Measurements from ENCODE around the gene TRPM5. TPM values are rescaled to one million over a fixed set of nuclear protein-coding genes. Genes with fewer than 3 reads are reported as not detected.

TRPM5 gene
- polyA plus RNA-seq, 3 donors: 1.7 to 2.2 (median 2.1) TPM

Other genes starting within 250 kb of the TRPM5 start
- gene ASCL2, start 173.9 kb downstream of the TRPM5 start, polyA plus RNA-seq (ENCODE audit: insufficient read length in 3 of 3): 1 to 10 TPM; 1.9 to 2.7 (median 2.0) TPM
- gene C11orf21, start 142.6 kb downstream of the TRPM5 start, polyA plus RNA-seq (ENCODE audit: insufficient read length in 3 of 3): under 1 TPM; 0.55 to 0.82 (median 0.56) TPM
- 1 to 10 TPM; 1.9 to 2.3 (median 2.2) TPM for gene TSPAN32, start 142.5 kb downstream of the TRPM5 start, polyA plus RNA-seq (ENCODE audit: insufficient read length in 3 of 3)
- gene CD81, start 67.2 kb downstream of the TRPM5 start, polyA plus RNA-seq (ENCODE audit: insufficient read length in 3 of 3): 100 to 1,000 TPM; 535 to 636 (median 610) TPM
- gene TSSC4, start 43.8 kb downstream of the TRPM5 start, polyA plus RNA-seq (ENCODE audit: insufficient read length in 3 of 3): 10 to 100 TPM; 27.6 to 33.3 (median 31.6) TPM
- gene KCNQ1, start 494 bp upstream of the TRPM5 start, polyA plus RNA-seq (ENCODE audit: insufficient read length in 3 of 3): 10 to 100 TPM in 2 of 3 donors, 1 to 10 TPM in 1; 8.4 to 11.8 (median 10.2) TPM

Measured in right renal cortex interstitium (tissue), 3 donors.